H9 (cell line): Measurements from ENCODE around the gene KRT39. TPM values are rescaled to one million over a fixed set of nuclear protein-coding genes. Genes with fewer than 3 reads are reported as not detected.

ENCODE experiments used
- DNase-seq: peaks from one replicate; pipeline ENCODE4 v3.0.0-alpha.2; 2017
- H2AFZ ChIP-seq: one replicate; pipeline ENCODE4 v1.6.1; 2013; ENCODE audit warnings: mild to moderate bottlenecking, low read length, control low read depth, moderate library complexity
- H2AK5ac ChIP-seq: 2 replicates; pipeline ENCODE4 v1.6.1; 2013; ENCODE audit warnings: low read length, control low read depth, mixed read lengths; ENCODE audit not compliant: insufficient read length
- H2BK120ac ChIP-seq: one replicate; pipeline ENCODE4 v1.6.1; 2013; ENCODE audit warnings: low read depth, mild to moderate bottlenecking, low read length, control low read depth, inconsistent platforms; ENCODE audit not compliant: poor library complexity, severe bottlenecking
- H2BK12ac ChIP-seq: 2 replicates; pipeline ENCODE4 v1.6.1; 2013; ENCODE audit warnings: low read length, control low read depth, mixed read lengths, low read depth; ENCODE audit not compliant: insufficient read length
- H2BK15ac ChIP-seq: 2 replicates; pipeline ENCODE4 v1.6.1; 2013; ENCODE audit warnings: low read depth, low read length, control low read depth
- H2BK20ac ChIP-seq: one replicate; pipeline ENCODE4 v1.6.1; 2013; ENCODE audit warnings: low read depth, mild to moderate bottlenecking, low read length, control low read depth, inconsistent platforms; ENCODE audit not compliant: poor library complexity, severe bottlenecking
- H2BK5ac ChIP-seq: 2 replicates; pipeline ENCODE4 v1.6.1; 2013; ENCODE audit warnings: low read length, control low read depth, mixed read lengths; ENCODE audit not compliant: insufficient read length
- H3K14ac ChIP-seq: 2 replicates; pipeline ENCODE4 v1.6.1; 2013; ENCODE audit warnings: low read length, control low read depth; ENCODE audit not compliant: insufficient read depth
- H3K18ac ChIP-seq: 2 replicates; pipeline ENCODE4 v1.6.1; 2013; ENCODE audit warnings: low read depth, mild to moderate bottlenecking, mixed read lengths, low read length, control low read depth; ENCODE audit not compliant: insufficient read length
- H3K23ac ChIP-seq: 2 replicates; pipeline ENCODE4 v1.6.1; 2013; ENCODE audit warnings: low read length, control low read depth, mixed read lengths, low read depth; ENCODE audit not compliant: insufficient read length
- H3K23me2 ChIP-seq: 2 replicates; pipeline ENCODE4 v1.6.1; 2013; ENCODE audit warnings: low read depth, mild to moderate bottlenecking, mixed read lengths, low read length, control low read depth; ENCODE audit not compliant: insufficient read length, poor library complexity, severe bottlenecking
- H3K27ac ChIP-seq: 2 replicates; pipeline ENCODE4 v1.5.1; 2013; ENCODE audit warnings: low read length, control low read depth, mixed read lengths, low read depth; ENCODE audit not compliant: insufficient read length
- H3K27me3 ChIP-seq: 2 replicates; pipeline ENCODE4 v1.6.1; 2013; ENCODE audit warnings: low read length, control low read depth, inconsistent platforms; ENCODE audit not compliant: insufficient read depth
- H3K4ac ChIP-seq: 2 replicates; pipeline ENCODE4 v1.6.1; 2013; ENCODE audit warnings: low read depth, mild to moderate bottlenecking, control low read depth, inconsistent platforms, low read length, moderate library complexity
- H3K4me1 ChIP-seq: 2 replicates; pipeline ENCODE4 v1.6.1; 2013; ENCODE audit warnings: low read length, control low read depth, inconsistent platforms; ENCODE audit not compliant: insufficient read depth
- H3K4me2 ChIP-seq: 2 replicates; pipeline ENCODE4 v1.6.1; 2013; ENCODE audit warnings: low read length, control low read depth, mixed read lengths; ENCODE audit not compliant: insufficient read length, insufficient read depth
- H3K56ac ChIP-seq: 2 replicates; pipeline ENCODE4 v1.6.1; 2013; ENCODE audit warnings: low read depth, mild to moderate bottlenecking, mixed read lengths, low read length, control low read depth; ENCODE audit not compliant: insufficient read length
- H3K79me1 ChIP-seq: 2 replicates; pipeline ENCODE4 v1.6.1; 2013; ENCODE audit warnings: low read depth, mild to moderate bottlenecking, moderate library complexity, low read length, control low read depth, inconsistent platforms; ENCODE audit not compliant: insufficient read depth, poor library complexity, severe bottlenecking
- H3K79me2 ChIP-seq: 2 replicates; pipeline ENCODE4 v1.6.1; 2013; ENCODE audit warnings: low read length, control low read depth, inconsistent platforms; ENCODE audit not compliant: insufficient read depth
- H3K9ac ChIP-seq: 2 replicates; pipeline ENCODE4 v1.6.1; 2013; ENCODE audit warnings: low read length, control low read depth, mixed read lengths; ENCODE audit not compliant: insufficient read length; ENCODE audit errors: extremely low read depth
- H3K9me3 ChIP-seq: one replicate; pipeline ENCODE4 v1.6.1; 2013; ENCODE audit warnings: low read depth, low read length, inconsistent platforms; ENCODE audit not compliant: control insufficient read depth
- H3T11ph ChIP-seq: one replicate; pipeline ENCODE4 v1.6.1; 2013; ENCODE audit warnings: mild to moderate bottlenecking, low read length, control low read depth, inconsistent platforms
- H4K20me1 ChIP-seq: one replicate; pipeline ENCODE4 v1.6.1; 2013; ENCODE audit not compliant: control insufficient read depth, insufficient read length, insufficient read depth
- H4K5ac ChIP-seq: 2 replicates; pipeline ENCODE4 v1.6.1; 2013; ENCODE audit warnings: low read depth, mild to moderate bottlenecking, mixed read lengths, low read length, control low read depth; ENCODE audit not compliant: insufficient read length
- H4K8ac ChIP-seq: replicated peaks from 2 replicates; pipeline ENCODE4 v1.6.1; 2013; ENCODE audit warnings: low read length, control low read depth, mixed read lengths, low read depth; ENCODE audit not compliant: insufficient read length
- H4K91ac ChIP-seq: 2 replicates; pipeline ENCODE4 v1.6.1; 2013; ENCODE audit warnings: low read depth, mild to moderate bottlenecking, moderate library complexity, mixed read lengths, low read length, control low read depth; ENCODE audit not compliant: insufficient read length
- H3K27ac Mint-ChIP-seq, 3 experiments: 2 replicates in 2 of 3; 3 replicates in 1 of 3; pipeline ENCODE4 v1.8.0; 2020 to 2021; ENCODE audit warnings: mixed read lengths in 3 of 3, mild to moderate bottlenecking in 1 of 3, moderate library complexity in 1 of 3
- H3K27me3 Mint-ChIP-seq: 2 replicates; pipeline ENCODE4 v1.8.0; 2021; ENCODE audit warnings: low read depth, mild to moderate bottlenecking, moderate library complexity, mixed read lengths
- H3K36me3 Mint-ChIP-seq, 3 experiments: 2 replicates in 2 of 3; 3 replicates in 1 of 3; pipeline ENCODE4 v1.8.0; 2020 to 2021; ENCODE audit warnings: low read depth in 3 of 3, mixed read lengths in 3 of 3; ENCODE audit not compliant: insufficient read depth in 1 of 3
- H3K4me1 Mint-ChIP-seq, 2 experiments: 2 replicates each; pipeline ENCODE4 v1.8.0; 2020; ENCODE audit warnings: mixed read lengths in 2 of 2
- H3K4me3 Mint-ChIP-seq, 2 experiments: 2 replicates in 1 of 2; 3 replicates in 1 of 2; pipeline ENCODE4 v1.8.0; 2020 to 2021; ENCODE audit warnings: mild to moderate bottlenecking in 2 of 2, mixed read lengths in 2 of 2, moderate library complexity in 1 of 2
- H3K9me3 Mint-ChIP-seq, 2 experiments: 2 replicates in 1 of 2; 3 replicates in 1 of 2; pipeline ENCODE4 v1.8.0; 2020; ENCODE audit warnings: mild to moderate bottlenecking in 2 of 2, mixed read lengths in 2 of 2, moderate library complexity in 1 of 2
- CTCF ChIP-seq: fragments of 200-600 bp; sonication (generic); conservative IDR thresholded peaks from 3 replicates; pipeline ENCODE4 v1.8.0; 2021; ENCODE audit warnings: antibody characterized with exemption, mild to moderate bottlenecking
- WGBS: extraction: QIAGEN DNeasy Blood & Tissue Kit; methylation state at CpG from one replicate; pipeline ENCODE4 v1.1.7; 2013; ENCODE audit warnings: missing lambda C conversion rate, low lambda C conversion rate, mixed read lengths; ENCODE audit not compliant: insufficient read length; ENCODE audit errors: extremely low coverage; 5-methylcytosine and 5-hydroxymethylcytosine counted together
- total RNA-seq: library from RNA; stranded (reverse); gene quantifications from 2 replicates; pipeline ENCODE4 v1.2.1, GENCODE V29; 2021

The KRT39 gene
- total RNA-seq, 1 experiment from 2014 or later = not detected

GRCh38 chr17:40922239-40922638 is 44.5 kb downstream of the KRT39 start:
- Histone ChIP-seq H3K27me3 (no peaks in the 10 kb centered on the region), H3K9ac (no peak overlapping the region), H2AFZ (no peak overlapping the region), H3K4me1 (peaks cover 2% of the 10 kb centered on the region; the same call in 1 of the 2 replicates), H3K79me1 (no peaks in the 10 kb centered on the region), H3K79me2 (no peaks in the 10 kb centered on the region), H3K27ac (no peak overlapping the region), H3K56ac (no peak overlapping the region), H3T11ph (no peak overlapping the region), H3K23ac (no peak overlapping the region), H4K5ac (no peak overlapping the region), H3K9me3 (no peaks in the 10 kb centered on the region), H3K18ac (no peak overlapping the region), H4K8ac (no peak overlapping the region), H2BK12ac (no peak overlapping the region), H3K4me2 (no peak overlapping the region), H2BK120ac (no peak overlapping the region), H4K20me1 (no peaks in the 10 kb centered on the region), H2BK5ac (no peak overlapping the region), H3K14ac (no peak overlapping the region), H3K4ac (no peak overlapping the region), H3K23me2 (no peaks in the 10 kb centered on the region), H4K91ac (no peak overlapping the region), H2BK20ac (no peak overlapping the region), H2BK15ac (no peak overlapping the region), H2AK5ac (no peak overlapping the region)
- TF ChIP-seq CTCF = no peak
- Mint-ChIP-seq H3K36me3 (no peaks in the 10 kb centered on the region), H3K27me3 (no peaks in the 10 kb centered on the region; the same call in none of the 2 replicates), H3K27ac (peak overlapping the region in 1 of 3 experiments; percentile 2; a peak in 1 of 7 replicates), H3K4me1 (peaks cover 10 to 11% of the 10 kb centered on the region in 2 experiments), H3K9me3 (no peaks in the 10 kb centered on the region), H3K4me3 (no peak overlapping the region)
- no peak for DNase-seq
- WGBS = no CpG with 5 or more reads among the region's 2 CpGs
